GM18505 (cell line): Measurements from ENCODE around the gene FUBP3.

Experiments
- ATAC-seq: cut with Tn5 transposase; IDR thresholded peaks from one replicate; pipeline ENCODE4 v1.9.1; 2021; ENCODE audit not compliant: unreplicated experiment
- POLR2A ChIP-seq: IDR thresholded peaks from 4 replicates; pipeline ENCODE4 v1.6.1; 2011; ENCODE audit warnings: borderline replicate concordance; ENCODE audit not compliant: insufficient read depth, insufficient read length; ENCODE audit errors: extremely low read depth

FUBP3 gene

DNA sequence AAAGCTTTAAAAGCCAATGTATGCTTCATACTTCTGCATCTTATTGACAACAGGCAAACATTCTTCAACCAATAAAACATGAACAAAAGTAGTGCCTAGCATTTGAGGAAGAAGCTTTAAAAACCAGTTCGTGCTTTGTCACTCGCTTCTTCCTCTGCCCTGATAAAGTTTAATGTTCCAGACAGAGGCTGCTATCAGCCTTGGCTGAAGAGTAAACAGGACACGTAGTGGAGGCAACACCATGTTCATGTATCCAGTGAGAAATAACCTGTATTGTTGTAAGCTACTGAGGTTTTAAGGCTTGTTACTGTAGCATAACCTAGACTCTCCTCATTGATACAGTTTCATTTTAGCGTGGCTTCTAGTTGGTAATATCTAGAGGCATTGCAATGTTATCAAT is 3.2 kb upstream of the FUBP3 start:
- ATAC-seq: no peak

DNA sequence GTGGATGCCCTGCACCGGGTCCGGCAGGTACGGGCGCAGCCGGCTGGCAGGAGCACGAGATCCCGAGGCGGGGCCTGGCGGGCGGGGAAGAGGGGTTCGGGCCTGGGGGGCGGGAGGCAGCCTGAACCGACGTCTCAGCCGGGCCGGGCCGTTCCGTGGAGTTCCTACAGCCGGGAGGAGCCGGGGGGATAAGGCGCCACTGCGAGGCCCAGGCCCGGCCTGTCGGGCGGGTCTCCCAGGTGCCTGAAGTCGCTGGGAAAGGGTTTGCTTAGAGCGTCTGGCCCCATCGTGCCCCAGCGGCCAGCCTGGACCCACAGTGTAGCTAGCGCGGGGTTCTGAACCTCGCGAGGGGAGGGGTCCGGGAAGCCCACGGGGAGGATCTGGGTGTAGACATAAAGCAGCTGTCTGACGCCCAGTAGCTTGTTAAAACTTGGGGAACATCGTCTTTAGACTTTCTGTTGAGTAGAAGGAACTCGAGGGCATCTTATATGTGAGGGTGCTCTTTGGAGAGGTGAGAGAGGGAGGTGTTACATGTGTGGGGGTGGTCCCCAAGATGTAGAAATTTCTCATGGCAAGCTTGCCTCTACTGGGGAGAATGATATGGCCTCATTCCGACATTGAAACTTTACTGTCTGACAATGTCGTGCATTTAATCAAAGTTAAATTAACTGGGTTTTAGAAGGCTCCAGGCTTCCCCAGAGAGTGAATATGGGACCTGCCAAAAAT is 524 bp downstream of the FUBP3 start:
- ATAC-seq: no peak
- TF ChIP-seq POLR2A: no peak

More for the DNA sequence above, 3.2 kb upstream of the FUBP3 start:
- no peak for TF ChIP-seq POLR2A

DNA sequence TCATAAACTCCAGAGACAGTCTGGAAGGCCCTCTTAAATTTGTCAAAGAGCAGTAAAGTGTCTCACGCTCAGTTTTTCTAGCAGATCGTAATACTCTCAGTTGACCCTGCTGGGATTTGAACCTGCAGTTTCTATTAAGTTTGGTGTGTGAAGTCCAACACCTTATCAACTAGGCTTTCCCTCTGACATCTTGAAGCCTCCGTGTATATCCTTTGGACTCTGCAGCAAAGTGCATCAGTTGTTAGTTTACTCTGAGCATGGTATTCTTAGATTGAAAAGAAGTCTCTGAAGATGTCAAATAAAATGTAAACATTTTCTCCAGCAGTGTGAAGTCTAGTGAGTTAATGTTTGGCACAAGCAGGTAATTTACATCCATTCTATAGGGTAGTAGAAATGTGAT is 2.4 kb downstream of the FUBP3 start:
- TF ChIP-seq POLR2A: no peak
- no peak for ATAC-seq

DNA sequence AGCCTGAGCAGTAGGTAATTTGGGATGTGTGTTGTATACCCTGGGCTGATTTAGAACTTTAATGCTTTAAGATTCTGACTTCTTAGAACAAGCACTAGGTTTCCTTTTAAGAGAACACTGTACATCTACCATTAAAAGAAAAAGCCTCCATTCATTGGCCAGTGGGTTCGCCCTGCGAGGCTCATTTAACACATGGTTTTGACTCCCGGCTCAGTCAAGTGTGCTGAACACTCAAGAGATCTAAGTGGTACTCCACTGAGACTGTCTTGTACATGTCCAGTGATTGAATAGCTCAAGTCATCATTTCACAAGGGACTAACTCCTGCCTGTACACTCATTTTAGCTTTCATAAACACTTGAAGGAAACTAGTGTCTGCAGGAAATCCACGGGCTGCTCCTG is 3.9 kb downstream of the FUBP3 start:
- no peak for TF ChIP-seq POLR2A
- ATAC-seq: no peak

DNA sequence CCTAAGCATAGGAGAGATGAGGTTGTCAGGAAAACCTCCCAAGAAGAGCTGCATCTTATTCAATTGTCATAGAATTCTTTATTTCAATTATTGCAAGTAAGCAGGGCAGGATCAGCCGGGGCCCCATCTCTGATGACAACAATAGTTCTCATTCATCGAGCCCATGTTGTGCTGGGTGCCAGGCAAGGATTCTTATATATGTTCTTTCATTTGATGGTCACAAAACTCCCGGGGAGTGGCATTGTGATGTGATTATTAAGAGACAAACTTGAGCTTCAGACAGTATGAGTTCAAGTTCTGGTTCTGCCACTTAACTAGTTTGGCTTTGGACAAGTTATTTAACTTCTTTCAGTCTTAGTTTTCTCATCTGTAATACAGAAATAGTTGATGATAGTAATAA is 8.5 kb downstream of the FUBP3 start:
- TF ChIP-seq POLR2A: no peak

DNA sequence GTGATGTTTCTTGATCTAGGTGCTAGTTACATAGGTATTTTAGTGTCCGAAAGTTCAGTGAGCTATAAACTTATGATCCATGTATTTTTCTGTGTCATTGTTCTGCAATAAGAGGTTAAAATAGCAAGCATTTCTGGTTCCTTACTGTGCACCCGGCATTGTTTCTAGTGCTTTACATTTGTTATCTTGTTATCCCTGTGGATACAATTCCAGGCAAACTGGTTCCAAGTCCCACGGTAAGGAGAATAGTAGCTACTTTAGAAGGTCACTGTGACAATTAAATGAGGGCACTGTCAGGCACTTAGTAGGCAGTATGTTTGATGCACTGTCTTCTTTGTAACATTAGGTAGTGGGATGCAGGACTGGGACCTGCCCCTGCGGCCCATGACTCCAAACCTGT is 9.0 kb downstream of the FUBP3 start:
- TF ChIP-seq POLR2A: no peak
- no peak for ATAC-seq

More for the DNA sequence above, 8.5 kb downstream of the FUBP3 start:
- ATAC-seq: no peak

DNA sequence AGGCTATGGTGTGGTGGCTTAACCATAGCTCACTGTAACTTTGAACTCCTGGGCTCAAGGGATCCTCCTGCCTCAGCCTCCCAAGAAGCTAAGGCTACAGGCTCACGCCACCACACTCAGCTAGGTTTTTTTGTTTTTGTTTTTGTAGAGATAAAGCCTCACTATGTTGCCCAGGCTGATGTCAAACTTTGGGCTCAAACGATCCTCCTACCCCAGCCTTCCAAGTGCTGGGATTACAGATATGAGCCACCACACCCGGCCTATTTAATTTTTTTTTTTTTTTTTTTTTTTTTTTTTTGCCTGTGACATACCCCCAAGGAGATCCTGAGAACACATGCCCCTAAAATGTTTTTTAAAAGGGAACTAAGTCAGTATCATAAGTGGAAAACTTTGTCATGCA is 10.4 kb downstream of the FUBP3 start:
- TF ChIP-seq POLR2A: no peak
- no peak for ATAC-seq

DNA sequence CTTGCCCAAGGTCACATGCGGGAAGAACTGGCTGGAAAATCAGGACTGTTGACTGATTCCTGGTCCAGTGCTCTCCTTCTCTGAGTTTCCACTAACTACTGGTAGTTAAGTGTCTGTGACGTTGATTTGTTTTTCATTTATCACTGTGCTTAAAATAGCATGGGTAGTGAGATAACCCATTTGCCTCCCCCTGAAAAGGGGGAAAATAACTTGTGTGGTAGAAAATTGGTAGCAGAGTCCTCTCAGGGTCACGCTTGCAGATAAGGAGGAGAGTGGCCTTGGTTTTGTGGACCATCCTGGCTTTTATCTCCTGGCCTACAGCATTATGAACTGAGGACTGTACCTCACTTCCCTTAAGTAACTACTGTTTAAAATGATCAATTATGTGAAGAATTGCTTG is 10.9 kb downstream of the FUBP3 start:
- TF ChIP-seq POLR2A: no peak
- no peak for ATAC-seq

DNA sequence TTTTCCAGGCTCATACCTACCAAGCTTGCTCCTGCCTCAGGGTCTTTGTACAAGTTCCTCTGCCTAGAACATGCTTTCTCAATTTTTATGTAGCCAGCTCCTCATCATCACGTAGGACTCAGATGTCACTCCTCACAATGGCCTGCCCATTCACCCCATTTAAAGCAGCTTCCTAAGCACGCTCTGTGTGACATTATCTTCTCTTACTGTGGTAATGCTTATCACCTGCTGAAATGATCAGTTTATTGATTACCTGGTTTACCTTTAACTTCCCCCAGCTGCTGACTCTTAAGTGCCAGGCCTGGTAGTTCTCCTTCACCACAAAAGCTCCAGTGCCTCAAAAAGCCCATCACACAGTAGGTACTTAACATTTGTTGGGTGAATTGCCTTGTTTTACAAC is 13.6 kb downstream of the FUBP3 start:
- no peak for TF ChIP-seq POLR2A
- ATAC-seq: no peak

DNA sequence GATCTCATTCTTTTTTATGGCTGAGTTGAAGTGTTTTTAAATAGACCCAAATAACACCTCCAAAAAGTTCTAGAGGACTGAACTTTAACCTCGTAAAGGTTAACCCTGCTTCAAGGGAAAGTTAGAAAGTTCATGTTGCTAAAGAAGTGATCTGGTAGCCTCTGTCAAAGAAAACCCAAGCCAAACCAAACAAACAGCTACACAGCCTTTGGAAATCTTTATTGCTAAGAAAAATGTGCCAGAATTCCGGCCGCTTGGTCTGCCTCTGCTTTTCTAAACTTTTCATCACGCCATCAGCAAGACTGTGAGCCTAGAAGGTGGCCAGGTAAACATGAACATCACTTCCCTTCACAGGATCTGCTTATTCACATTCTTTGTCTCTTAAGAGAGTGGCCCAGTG is 17.9 kb downstream of the FUBP3 start:
- ATAC-seq: no peak
- TF ChIP-seq POLR2A: no peak

DNA sequence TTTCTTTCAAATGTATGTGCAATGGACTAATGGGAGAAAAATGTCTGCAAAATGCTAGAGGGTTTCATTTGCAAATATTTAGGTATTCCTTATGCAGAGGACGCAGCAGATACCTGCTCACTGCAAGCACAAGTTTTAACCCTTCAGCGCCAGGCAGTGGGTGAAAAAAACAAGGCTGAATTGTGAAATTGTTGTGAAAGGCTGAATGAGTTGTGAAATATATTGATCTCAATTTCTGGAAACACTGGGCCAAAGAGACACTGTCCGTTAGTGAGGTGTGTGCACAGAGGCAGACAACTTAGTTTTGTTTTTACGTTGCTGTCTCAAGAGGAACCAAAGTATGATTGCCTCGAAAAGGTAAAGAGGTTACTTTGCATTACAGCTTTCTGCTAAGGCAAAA is 18.8 kb downstream of the FUBP3 start:
- TF ChIP-seq POLR2A: no peak
- no peak for ATAC-seq

DNA sequence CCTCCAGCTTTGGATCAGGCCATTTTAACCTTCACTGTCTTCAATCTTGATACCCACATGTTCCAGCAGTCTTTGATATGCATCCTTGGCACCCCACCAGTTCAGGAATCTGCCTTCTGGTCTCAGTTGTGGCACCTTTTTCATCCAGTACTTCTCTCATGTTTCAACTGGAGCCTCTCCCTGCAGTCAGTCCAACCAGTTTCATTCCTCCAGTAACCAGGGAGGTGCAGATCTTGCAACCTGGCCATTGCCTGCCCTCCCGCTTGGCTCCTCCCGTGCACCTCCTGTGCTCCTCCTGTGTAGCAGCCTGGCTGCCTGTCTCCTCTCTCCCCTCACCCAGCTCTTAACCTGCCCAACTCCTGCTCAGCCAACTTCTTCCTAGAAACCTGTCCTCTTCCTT is 20.2 kb downstream of the FUBP3 start:
- ATAC-seq: no peak
- no peak for TF ChIP-seq POLR2A

DNA sequence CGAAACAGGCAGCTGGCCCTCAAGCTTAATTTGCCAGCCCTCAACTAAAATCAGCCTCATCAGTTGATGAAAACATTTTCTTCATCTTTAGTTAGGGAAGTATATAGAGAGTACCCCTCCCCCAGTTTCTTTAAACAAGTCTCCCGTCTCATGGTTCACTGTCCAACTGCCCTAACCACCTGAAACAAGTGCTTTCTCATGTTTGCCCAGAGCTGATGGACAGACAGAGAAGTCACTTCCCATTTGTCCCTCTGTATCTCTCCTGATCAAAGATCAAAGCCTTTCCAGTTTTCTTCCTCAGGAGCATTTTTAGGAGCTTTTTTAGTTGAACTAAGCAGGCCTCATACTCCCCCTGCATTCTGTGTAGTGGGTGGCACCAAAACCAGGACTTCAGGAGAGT is 21.7 kb downstream of the FUBP3 start:
- no peak for TF ChIP-seq POLR2A
- ATAC-seq: no peak

DNA sequence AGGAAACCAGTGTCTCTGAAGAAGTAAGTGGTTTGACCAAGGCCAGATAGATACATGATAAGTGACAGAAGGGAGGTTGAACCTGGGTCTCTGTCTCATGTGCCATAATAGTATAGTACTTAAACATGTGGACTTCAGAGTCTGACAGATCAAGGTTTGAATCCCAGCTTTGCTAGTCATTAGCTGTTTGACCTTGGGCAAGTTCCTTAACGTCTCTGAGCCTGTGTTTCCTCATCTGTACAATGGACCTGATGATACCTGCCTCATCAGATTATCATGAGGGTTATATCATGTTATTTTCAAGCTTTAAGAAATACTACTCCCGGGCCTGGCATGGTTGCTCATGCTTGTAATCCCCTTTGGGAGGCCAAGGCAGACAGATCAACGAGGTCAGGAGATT is 24.9 kb downstream of the FUBP3 start:
- no peak for ATAC-seq
- TF ChIP-seq POLR2A: no peak

DNA sequence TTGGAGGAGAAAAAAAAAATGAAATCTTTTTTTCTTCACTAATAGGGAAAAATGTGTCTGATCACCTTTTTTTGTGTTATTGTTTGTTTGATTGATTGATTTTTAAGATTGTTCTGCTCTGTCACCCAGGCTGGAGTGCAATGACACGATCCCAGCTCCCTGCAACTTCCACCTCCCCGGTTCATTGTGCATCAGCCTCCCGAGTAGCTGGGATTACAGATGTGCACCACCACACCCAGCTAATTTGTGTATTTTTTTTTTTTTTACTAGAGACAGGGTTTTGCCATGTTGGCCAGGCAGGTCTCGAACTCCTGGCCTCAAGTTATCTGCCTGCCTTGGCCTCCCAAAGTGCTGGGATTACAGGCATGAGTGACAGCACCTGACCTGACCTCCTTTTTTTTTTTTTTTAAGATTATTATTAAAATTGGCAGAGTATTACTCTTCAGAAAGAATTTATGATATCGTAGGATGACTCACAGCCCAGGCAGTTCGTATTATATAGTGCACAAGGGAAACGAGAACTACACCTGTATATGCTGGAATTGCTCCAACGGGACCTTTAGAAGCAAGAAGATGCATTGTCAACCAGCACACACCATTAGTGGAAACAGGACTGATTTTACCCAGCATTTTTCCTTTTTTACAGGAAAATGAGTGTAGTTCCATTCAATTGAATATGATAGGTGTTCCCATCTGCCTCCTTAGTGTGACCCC is 27.7 kb downstream of the FUBP3 start:
- ATAC-seq: no peak
- TF ChIP-seq POLR2A: no peak

DNA sequence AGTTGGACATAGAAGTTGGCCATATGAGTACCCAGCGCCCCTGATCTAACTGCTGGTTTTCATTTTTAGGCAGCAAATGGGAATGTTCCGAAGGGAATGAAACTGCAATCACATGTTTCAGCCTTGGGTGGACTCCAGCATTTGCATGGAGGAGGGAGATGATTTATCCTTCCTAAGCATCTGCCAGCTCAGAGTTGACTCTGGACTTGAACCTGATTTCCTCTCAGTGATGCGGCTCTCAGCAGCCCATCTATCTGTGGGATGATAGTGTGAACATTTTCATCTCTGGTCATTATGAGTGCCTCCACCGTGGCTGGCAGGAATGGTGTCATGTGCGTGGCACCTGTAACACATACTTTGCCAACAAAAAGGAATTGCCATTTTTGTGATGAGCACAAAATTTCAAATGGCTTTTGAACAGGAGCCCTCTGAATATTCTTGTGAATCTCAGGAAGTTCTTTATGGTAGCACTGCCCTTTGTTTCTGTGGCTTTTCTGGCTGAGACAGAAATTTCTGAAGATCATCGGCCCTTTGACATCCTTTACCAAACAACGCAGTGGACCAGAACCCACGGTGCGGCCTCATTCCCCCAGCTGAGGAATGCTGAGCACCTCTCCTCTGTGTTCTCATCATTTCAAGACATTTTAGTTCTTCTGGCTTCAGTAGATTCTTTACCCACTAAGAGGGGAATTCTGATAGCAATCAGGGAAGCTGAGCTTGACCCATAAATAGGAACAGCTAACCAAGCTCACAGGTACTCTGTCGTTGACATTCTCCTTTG is 28.5 kb downstream of the FUBP3 start:
- ATAC-seq: no peak
- no peak for TF ChIP-seq POLR2A
